Astrocyte of the hippocampus (primary cell): ENCODE results near the gene MARVELD1.
A peak's percentile ranks its signal among the peaks of the same experiment; 100 is the strongest.

Source experiments
- DNase-seq: peaks from one replicate; pipeline ENCODE4 v3.0.0; 2011; ENCODE audit warnings: low read depth, low spot score

Gene MARVELD1

GRCh38 chr10:97721871-97722780 lies 8.6 kb downstream of the MARVELD1 start:
- no peak for DNase-seq

- no peak for DNase-seq
Observed at GRCh38 chr10:97723001-97723400, 9.5 kb downstream of the MARVELD1 start.

DNA sequence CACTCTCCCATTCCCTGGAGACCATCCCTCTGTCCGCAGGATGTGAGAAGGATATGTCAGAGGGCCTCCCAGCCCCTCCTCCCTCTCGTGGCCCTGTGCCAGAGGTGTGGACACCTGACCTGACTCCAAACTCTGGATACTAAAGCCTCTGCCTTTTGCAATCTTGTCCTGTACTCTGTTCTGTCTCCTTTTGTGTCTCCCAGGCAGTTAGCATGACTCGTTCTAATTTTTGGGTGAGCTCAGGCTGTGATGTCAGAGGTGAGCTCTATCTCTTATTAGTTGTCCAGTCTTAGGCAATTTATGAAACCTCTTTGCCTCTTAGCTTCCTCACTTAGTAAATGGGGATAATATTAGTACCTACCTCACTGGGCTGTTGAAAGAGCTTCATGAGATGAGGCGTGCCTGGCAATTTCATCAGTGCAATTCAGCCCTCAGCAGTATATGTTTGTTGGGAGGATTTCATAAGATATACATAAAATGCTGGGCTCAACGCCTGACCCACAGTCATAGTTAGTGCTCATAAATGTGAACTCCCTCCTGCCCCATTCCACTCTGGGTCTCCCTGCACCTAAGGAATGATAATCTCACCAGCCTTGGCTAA lies 10.9 kb downstream of the MARVELD1 start:
- DNase-seq: no peak

- DNase-seq: peak; percentile 53
Observed at GRCh38 chr10:97726636-97727178, 13.2 kb downstream of the MARVELD1 start.

- no peak for DNase-seq
Observed at GRCh38 chr10:97729014-97729413, 15.5 kb downstream of the MARVELD1 start.

GRCh38 chr10:97731346-97732051 lies 18.0 kb downstream of the MARVELD1 start:
- peak; percentile 86 for DNase-seq

DNA sequence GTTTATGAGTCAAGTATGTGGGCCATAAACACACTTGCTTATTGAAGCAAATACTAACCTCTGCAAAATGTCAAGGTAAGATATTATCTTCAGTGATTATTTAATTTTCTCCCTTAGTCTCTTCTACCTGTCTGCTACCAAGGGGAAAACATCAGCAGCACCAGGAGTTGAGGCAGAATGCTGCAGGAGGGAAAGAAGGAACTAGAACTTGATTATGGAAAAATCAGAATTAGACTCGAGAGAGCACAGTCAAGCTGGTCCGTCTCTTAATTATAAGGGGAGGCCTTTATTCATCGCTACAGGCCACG lies 18.5 kb downstream of the MARVELD1 start:
- DNase-seq: no peak

- DNase-seq: no peak
Observed at GRCh38 chr10:97733256-97733655, 19.7 kb downstream of the MARVELD1 start.

GRCh38 chr10:97734021-97734420 lies 20.5 kb downstream of the MARVELD1 start:
- DNase-seq: no peak

- DNase-seq: no peak
Observed at GRCh38 chr10:97736403-97736901, 22.9 kb downstream of the MARVELD1 start.

DNA sequence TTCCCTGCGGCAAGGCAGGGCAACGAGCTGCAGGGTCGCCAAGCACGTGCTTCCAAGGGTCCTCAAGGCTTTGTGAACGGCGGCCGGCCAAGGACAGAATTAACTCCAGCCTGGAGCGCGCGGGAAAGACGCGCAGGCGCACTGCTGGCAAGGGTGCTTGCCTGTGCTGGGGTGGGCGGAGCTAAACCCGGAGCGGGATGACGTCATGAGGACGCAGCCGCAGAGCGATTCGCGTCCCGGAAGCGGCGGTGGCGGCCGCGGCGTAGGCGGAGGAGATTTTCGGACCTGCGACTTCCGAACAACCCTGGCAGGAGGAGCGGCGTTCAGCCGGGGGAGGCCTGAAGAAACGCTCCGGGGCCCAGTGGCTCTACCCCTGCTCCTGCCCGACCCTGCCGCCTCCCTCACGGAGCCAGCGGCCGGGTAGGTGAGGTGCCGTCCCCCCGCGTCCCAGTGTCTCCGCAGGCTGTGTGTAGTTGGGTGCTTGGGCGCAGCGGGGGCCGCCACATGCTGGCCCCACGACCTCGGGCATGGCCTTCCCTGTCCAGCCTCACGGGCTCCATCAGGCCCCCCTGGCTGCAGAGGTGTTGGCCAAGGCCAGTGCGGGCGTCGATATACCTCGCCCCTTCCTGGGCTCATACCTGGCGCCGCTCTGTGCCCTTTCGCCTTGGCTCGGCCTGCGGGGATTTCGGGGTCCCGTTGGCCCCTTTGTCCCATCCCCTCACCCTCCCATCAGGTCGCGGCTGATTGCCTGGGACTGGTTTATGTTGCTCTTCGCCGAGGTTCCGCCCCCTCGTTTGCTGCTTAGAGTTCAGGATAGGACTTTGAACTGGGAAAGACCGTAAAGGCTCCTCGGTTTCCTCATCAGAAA lies 23.6 kb downstream of the MARVELD1 start, which contains the start of gene ZFYVE27:
Gene ZFYVE27, plus strand, starts transcription at position 227 of the 868 bp plus-strand sequence. CDS start 1,350 bp downstream, outside the sequence.
- peak; percentile 99 for DNase-seq

DNA sequence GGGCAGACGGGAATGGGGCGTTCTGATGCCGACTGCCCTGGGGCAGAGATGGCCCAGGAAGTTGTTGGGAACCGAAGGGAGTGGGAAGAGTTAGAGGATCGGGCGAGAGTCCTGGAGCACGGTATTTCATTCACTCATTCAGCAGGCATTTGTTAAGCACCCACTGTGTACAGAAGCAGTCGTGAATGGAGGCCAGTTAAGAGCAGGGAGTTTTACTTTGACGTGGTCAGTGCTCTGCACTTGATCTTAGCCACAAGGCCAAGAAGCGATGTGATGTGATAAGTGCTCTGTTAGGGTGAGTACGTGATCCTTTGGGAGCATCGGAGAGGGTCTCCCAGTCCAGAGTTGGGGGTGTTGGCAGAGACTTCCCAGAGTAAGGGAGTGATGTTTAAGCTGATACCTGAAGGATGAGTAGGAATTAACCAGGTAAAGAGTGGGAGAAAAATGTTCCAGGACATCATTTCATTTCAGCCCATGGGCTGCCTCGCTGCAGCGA lies 24.3 kb downstream of the MARVELD1 start:
- DNase-seq: no peak

GRCh38 chr10:97738616-97739015 lies 25.1 kb downstream of the MARVELD1 start:
- no peak for DNase-seq

- no peak for DNase-seq
Observed at GRCh38 chr10:97740613-97741012, 27.1 kb downstream of the MARVELD1 start.

GRCh38 chr10:97743169-97743943 lies 29.8 kb downstream of the MARVELD1 start:
- DNase-seq: no peak

DNA sequence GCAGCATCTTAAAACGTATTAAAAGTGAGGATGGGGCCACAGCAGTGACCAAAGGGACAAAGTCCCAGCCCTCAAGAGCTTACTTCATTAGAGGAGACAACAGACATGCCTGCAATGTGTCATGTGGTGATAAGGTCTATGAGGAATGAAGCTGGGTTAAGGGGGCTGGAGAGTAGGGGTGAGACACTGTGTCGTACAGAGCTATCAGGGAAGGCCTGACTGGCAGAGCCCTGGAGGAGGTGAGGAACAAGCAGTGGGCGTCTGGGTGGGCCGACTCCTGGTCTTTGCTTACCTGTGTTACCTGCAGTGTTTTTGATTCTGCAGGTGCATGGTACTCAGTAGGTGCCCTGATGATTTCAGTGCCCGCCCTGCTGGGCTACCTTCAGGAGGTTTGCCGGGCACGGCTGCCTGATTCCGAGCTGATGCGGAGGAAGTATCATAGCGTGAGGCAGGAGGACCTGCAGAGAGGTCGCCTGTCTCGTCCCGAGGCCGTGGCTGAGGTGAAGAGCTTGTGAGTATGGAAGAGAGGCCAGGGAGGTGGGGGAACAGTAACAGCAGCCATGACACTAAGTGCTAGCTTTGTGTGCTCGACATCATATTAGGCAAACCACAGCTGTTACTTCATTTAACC lies 31.0 kb downstream of the MARVELD1 start:
- DNase-seq: no peak

GRCh38 chr10:97747573-97747972 lies 34.0 kb downstream of the MARVELD1 start:
- no peak for DNase-seq

- DNase-seq: no peak
Observed at GRCh38 chr10:97748116-97748515, 34.6 kb downstream of the MARVELD1 start.

DNA sequence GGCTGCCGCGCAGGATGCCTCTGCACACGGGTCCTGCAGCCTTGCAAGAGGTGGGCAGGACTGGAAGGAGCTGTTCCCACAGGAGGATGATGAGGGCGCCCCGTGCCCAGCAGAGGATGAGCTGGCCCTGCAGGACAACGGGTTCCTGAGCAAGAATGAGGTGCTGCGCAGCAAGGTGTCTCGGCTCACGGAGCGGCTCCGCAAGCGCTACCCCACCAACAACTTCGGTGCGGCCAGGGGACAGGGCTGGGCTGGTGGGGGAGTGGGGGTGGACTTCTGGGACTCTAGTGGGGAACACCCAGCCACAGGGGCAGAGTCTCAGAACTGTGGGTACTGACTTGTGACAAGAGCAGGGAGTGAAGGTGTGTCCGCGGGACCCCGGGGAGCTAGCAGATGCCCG lies 39.4 kb downstream of the MARVELD1 start:
- no peak for DNase-seq

DNA sequence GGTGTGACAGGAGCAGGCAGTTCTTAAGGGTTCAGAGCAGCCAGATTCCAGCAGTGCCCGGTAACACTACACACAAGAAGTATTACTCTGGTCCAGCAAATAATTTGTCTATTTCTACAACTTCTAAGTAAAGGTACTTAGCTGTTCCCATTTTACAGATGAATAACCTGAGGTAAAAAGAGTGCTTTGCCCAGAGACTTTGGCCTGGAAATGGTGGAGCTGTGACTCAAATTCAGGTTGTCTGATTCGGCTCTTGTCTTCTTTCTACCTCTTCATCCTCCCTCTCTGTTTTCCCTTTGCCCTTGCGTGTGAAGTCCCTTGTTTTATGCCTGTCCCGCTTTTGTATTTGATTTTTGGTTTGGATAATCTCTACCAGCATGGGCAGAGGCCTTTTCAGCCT lies 41.2 kb downstream of the MARVELD1 start:
- DNase-seq: no peak
